HL-60/S4 treated with phorbol 12-myristate 13-acetate at 8.2 ng/mL for 4 days and 3 days (cell line): ENCODE measurements around the gene UCP2.

ENCODE experiments used
- in situ Hi-C: fragments of 300-500 bp; cut with MboI; formaldehyde crosslinking; loops from 2 replicates; pipeline ENCODE4 v1.15.0; 2022; ENCODE audit warnings: low sequenced_read_pairs

UCP2 gene

DNA sequence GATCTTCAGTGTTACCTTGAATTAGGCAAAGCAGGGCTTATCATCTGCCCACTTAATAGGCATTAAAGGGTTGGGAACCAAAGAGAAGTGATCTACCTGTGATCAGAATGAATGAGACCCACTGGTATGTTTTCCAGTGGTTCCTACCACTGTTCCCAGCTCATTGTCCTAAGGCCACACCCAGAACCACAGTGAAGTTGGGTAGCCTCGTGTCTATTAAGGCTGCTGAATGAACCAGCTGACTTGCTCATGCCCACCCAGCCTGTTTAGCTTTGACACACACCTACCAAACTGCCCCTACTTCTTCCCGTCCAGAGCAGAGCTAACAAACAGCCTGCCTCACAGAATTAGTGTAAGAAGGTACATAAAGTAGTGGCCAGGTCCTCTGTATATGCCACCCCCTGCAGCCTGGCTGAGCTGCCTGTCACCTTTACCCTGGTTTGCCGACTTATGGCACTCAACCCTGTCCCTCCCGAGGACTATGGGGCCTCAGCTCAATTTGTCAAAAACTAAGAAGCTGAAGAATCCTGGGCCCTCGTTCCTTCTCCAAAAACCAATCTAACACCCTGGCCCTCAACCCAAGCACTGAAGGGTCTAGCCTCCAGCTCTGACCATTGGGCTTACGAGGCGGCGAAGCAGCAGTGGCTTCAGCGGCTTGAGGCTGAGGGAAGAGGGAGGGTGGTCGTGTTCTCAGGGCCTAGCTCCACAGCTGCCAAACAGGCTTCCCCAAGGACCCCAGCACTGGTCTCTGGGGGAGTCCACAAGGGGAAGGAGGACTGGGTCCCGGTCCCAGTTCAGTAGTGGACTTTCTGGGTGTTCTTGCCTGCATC, 9.8 kb downstream of the UCP2 start:
- in situ Hi-C loops = no loop called here

DNA sequence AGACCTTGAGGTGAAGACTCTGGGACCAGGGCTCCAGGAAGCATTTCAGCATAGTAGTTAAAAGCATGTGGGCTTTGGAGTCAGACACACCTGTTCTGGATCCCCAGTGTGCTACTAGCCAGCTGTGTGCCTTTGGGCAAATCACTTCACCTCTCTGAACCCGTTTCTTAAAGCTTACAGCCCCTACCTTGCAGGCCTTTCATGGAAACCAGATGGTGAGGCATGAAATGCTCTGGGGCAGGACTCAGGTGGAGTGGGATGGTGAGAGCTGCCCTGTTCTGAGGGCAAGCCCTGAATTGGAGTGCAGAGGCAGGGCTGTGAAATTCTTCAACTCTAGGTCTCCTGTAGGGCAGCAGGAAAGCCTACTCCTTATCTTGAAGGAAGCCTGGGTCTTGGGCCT, 10.5 kb downstream of the UCP2 start:
- in situ Hi-C loops = no loop called here

- in situ Hi-C loops = no loop called here
Measured at GRCh38 chr11:73971175-73971719, 11.4 kb downstream of the UCP2 start.

DNA sequence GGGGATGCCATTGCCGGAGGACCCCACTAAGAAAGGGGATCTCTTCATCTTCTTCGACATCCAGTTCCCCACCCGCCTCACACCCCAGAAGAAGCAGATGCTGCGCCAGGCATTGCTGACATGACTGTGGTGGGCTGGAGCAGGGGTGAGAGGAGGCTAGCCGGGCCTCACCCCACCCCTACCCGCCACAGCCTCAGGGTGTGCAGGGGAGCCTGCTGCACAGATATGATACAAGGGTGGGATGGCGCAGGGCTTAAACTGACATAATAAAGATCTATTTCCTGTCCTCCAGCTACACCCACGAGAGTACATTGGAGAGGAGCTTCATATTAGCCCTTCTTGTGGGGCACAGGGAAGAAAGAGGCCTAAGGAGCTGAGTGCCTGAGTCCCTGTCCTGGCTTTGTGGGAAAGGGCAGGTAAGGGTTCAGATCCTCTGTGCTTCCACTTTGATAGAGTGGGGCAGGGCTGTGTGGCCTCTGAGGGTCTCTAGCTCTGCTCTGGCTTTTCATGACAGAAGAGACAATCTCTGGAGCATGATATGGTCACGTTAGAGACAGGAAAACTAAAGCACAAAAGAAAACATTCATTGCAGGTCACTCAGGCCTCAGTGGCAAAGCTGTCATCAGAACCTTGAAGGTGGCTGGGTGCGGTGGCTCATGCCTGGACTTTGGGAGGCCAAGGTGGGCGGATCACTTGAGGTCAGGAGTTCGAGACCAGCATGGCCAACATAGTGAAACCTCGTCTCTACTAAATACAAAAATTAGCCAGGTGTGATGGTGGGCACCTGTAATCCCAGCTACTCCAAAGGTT, 12.4 kb downstream of the UCP2 start:
- in situ Hi-C loops = no loop called here

DNA sequence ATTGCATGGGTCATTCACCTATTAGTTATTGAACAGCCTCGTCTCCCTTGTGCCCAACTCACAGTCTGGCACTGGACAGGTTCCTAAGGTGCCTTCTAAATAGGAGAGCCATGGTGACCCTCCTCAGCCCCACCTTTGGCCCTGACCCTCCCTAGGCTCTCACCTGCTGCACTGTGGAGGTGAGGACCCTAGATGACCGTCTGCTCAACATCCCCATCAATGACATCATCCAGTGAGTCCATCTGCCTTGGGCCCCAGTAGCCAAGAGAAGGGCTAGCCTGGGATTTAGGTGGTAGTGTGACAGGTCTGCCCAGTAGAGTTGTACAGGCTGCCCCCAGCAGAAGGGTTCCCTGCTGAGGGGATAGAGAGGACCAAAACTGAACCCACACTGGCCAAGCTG, 13.6 kb downstream of the UCP2 start:
- in situ Hi-C loops = no loop called here

DNA sequence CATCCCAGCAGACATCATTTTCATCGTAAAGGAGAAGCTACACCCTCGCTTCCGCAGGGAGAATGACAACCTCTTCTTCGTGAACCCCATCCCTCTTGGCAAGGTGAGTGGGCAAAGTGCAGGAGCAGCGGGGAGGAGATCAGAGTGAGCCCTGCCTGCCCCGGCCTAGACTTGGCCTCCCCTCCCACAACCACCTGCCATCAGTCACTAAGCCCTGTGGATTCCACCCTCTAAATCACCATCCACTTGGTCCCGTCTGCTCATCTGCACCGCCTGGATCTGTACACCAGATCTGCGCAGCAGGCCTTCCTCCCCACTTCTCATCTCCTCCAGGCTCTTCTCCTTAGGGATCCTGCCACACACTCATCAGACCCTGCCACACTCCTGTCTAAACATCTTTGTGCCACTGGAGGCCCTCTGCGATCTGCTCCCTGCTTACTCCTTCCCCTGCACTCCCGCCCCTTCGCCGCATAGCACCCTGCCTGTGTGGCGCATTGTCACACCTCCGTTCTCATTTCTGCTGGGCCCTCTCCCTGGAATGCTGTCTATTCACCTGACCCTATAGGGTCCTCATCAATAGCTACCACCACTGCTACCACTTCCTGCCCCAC, 14.2 kb downstream of the UCP2 start:
- in situ Hi-C loops = no loop called here

- in situ Hi-C loops = no loop called here
Measured at GRCh38 chr11:73965764-73966121, 16.9 kb downstream of the UCP2 start.

- in situ Hi-C loops = no loop called here
Measured at GRCh38 chr11:73965076-73965763, 17.4 kb downstream of the UCP2 start.

DNA sequence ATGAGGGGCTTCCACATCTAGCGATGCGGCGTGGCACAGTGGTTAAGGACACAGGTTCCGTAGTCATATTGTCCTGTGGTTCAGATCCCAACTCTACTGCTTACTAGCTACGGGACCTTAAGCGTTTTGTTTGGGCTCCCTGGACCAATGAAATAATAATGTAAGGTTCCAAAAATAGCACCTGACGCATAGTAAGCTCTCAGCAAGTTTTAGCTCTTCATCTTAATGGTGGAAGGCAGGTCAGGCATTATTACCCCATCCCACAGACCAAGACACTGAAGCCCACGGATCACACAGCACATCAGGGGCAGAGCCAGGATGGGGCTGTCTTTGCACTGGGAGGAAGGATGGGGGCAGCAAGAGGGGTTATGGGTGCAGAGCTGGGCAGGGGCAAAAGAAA, 18.8 kb downstream of the UCP2 start:
- in situ Hi-C loops = no loop called here

GRCh38 chr11:73962101-73962705, 20.4 kb downstream of the UCP2 start:
- in situ Hi-C loops = no loop called here

- in situ Hi-C loops = no loop called here
Measured at GRCh38 chr11:73961321-73961720, 21.3 kb downstream of the UCP2 start.

- in situ Hi-C loops = no loop called here
Measured at GRCh38 chr11:73958521-73959141, 24.0 kb downstream of the UCP2 start.

DNA sequence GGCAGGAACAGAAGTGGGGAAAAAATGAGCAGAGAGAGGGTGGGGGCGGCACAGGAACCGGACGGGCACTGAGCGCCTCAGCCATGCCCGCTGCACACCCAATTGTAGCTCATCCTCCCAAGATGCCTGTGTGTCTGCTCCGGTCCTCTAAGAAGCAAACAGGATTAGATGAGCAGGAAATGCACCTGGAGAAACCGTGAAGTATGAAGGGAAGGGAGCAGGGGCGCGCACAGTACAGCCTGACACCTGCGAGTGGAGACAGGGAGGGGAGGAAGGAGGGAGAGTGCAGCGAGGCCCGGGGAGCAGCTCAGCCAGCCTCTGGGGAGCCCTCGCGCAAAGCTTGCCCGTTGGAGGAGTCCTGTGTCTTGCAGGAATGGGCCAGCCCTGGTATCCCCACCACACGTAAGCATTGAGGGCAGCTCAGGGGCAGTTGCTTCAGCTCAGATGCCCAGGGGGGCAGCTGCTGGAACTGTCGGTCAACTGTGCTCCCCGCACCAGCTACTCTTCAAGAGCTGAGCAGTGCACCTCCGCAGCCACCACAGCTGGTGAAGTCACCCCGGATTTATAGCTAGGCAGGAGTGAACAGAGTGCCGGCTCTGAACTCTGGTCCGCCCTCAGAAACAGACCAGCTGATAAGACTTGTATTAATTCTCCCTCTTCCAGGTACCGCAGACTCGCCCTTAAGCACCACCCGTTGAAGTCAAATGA, 24.8 kb downstream of the UCP2 start:
- in situ Hi-C loops = no loop called here

DNA sequence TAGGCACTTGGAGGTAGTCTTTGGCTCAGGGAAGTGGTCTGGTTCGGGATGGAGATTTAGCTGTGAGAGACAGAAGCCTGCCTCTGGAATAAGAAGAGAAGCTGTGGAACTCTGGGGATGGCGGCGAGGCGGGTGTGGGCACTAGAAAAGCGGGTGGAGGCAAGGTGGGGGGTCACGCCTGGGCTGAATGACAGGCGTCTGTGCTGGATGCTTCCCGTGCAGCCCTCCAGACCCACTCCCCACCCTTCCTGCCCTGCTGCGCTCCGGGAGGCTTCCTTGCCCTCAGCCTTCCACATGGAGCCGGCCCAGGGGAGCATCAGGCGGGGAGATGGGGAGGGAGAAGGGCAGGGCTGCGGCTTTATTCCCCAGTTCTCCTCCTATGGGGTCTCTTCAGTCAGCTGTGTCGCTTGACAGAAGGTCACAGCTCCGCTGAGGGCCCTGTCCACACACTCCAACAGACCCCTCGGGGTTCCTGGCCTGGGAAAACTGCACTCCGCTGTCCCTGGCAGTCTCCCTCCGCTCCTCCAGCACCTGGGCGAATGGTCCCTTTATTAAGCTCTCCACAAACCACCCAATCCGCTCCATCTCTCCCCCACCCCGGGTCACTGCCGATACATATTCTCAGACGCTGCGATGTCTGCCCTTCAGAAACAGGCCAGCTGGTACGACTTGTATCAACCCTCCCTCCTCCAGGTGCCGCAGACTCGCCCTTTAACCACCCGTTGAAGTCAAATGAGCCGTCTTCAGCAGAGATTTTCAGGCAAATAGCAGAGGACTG, 25.6 kb downstream of the UCP2 start:
- in situ Hi-C loops = no loop called here

- in situ Hi-C loops = no loop called here
Measured at GRCh38 chr11:73951797-73952196, 30.8 kb downstream of the UCP2 start.

GRCh38 chr11:73950869-73951710, 31.6 kb downstream of the UCP2 start, which contains the start of gene DNAJB13:
Gene DNAJB13, plus strand, starts transcription at chr11:73951026. Its CDS starts 44 bp downstream, at chr11:73951070.
- in situ Hi-C loops = no loop called here

DNA sequence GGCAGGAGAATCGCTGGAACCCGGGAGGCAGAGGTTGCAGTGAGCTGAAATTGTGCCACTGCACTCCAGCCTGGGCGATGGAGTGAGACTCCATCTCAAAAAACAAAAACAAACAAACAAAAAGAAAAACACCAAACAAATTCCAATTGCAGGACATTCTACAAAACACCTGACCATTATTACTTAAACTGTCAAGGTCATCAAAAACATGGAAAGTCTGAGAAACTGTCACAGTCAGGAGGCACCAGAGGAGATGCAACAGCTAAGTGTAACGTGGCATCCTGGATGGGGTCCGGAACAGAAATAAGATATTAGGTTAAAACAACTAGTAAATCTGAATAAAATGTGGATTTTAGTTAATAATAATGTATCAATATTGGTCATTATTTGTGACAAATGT, 32.7 kb downstream of the UCP2 start:
- in situ Hi-C loops = no loop called here

DNA sequence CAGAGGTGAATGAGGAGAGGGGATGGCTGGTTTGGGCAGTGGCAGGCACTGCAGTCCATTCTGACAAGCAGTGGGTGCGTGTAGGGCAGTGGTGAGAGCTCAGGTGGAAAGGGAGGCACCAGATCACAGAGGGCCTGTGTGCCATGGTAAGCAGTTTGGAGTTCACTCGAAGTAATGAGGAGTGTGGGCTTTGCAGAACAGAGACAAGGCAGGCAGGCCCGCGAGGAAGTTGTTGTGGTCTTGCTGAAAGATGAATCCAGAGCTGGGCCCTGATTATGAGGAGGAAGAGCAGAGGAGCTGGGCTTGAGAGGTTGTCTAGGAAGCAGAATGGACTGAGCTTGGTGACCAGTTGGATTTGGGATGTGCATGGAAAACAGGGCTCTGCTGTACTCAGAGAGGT, 33.4 kb downstream of the UCP2 start:
- in situ Hi-C loops = no loop called here
